Endothelial cell of umbilical vein (primary cell): ENCODE data around the gene ATN1. TPM values are rescaled to one million over a fixed set of nuclear protein-coding genes. Genes with fewer than 3 reads are reported as not detected.

Experiments
- BruUV-seq: library from RNA; stranded (reverse); fragments of 400-500 nt; replicated peaks from 2 replicates; lab custom pipeline; 2021; lab: Mats Ljungman, UMichigan
- CTCF ChIA-PET: fragments of 300-600, 350-600 bp; sonication (Branson Sonifier 250); formaldehyde crosslinking; loops from one replicate; lab custom pipeline; 2021; ENCODE audit warnings: antibody characterized with exemption, inconsistent platforms; lab: Charles Lee
- POLR2A ChIA-PET: fragments of 300-600, 350-600 bp; sonication (Branson Sonifier 250); formaldehyde crosslinking; loops from one replicate; lab custom pipeline; 2021; ENCODE audit warnings: antibody characterized with exemption, inconsistent platforms; lab: Charles Lee
- DNase-seq: peaks from one replicate; pipeline ENCODE4 v3.0.0-alpha.2; 2011; ENCODE audit warnings: low read depth, low spot score
- FAIRE-seq: peaks from 2 replicates; lab custom pipeline; 2011; peaks lifted over from hg19 to GRCh38; lab: Jason Lieb, UNC
- H2AFZ ChIP-seq: 2 replicates; pipeline ENCODE4 v1.6.0; 2012; ENCODE audit warnings: low read depth, low read length, control low read depth, inconsistent platforms
- H3K27ac ChIP-seq: 2 replicates; pipeline ENCODE4 v1.5.1; 2011; ENCODE audit warnings: low read depth, mild to moderate bottlenecking, control low read depth, low read length, moderate library complexity; ENCODE audit not compliant: insufficient read depth
- H3K27me3 ChIP-seq, 2 experiments: 2 replicates each; pipeline versions ENCODE4 v1.6.0 to v1.6.1; 2011; ENCODE audit warnings: low read length in 2 of 2, mixed read lengths in 1 of 2; ENCODE audit not compliant: control insufficient read depth in 2 of 2, insufficient read depth in 2 of 2
- H3K36me3 ChIP-seq, 2 experiments: 2 replicates in 1 of 2; 3 replicates in 1 of 2; pipeline ENCODE4 v1.5.1; 2011; ENCODE audit warnings: low read length in 2 of 2, mild to moderate bottlenecking in 1 of 2, moderate library complexity in 1 of 2; ENCODE audit not compliant: control insufficient read depth in 2 of 2, insufficient read depth in 2 of 2; ENCODE audit errors: extremely low read depth in 1 of 2
- H3K4me1 ChIP-seq: 3 replicates; pipeline ENCODE4 v1.5.1; 2011; ENCODE audit warnings: mild to moderate bottlenecking, low read length; ENCODE audit not compliant: control insufficient read depth, insufficient read depth; ENCODE audit errors: extremely low read depth
- H3K4me2 ChIP-seq: 2 replicates; pipeline ENCODE4 v1.6.1; 2011; ENCODE audit warnings: low read length, control low read depth, mixed read lengths; ENCODE audit not compliant: insufficient read depth
- H3K4me3 ChIP-seq, 3 experiments: fragments of 200-600 bp in 1 of 3; sonication (generic), shearing (Covaris generic) in 1 of 3; replicated peaks in 1 of 3; 2 replicates each; pipeline ENCODE4 v1.5.1; 2011 to 2016; ENCODE audit warnings: control low read depth in 3 of 3, low read length in 3 of 3, mild to moderate bottlenecking in 2 of 3, inconsistent platforms in 1 of 3, low read depth in 1 of 3, moderate library complexity in 1 of 3; ENCODE audit not compliant: insufficient read depth in 1 of 3
- H3K79me2 ChIP-seq: 2 replicates; pipeline ENCODE4 v1.6.0; 2012; ENCODE audit warnings: low read length, inconsistent platforms; ENCODE audit not compliant: control insufficient read depth, insufficient read depth
- H3K9ac ChIP-seq: replicated peaks from 2 replicates; pipeline ENCODE3; 2011; ENCODE audit warnings: low read length, control low read depth; ENCODE audit not compliant: insufficient read depth; ENCODE audit errors: extremely low read depth
- H3K9me1 ChIP-seq: replicated peaks from 3 replicates; pipeline ENCODE4 v1.6.0; 2011; ENCODE audit warnings: mild to moderate bottlenecking, low read length; ENCODE audit not compliant: control insufficient read depth, insufficient read depth; ENCODE audit errors: extremely low read depth
- H3K9me3 ChIP-seq: replicated peaks from 2 replicates; pipeline ENCODE4 v1.5.1; 2012; ENCODE audit warnings: low read length, inconsistent platforms; ENCODE audit not compliant: control insufficient read depth, insufficient read depth
- H4K20me1 ChIP-seq: replicated peaks from 2 replicates; pipeline ENCODE3; 2011; ENCODE audit warnings: mild to moderate bottlenecking, low read length; ENCODE audit not compliant: control insufficient read depth, insufficient read depth; ENCODE audit errors: extremely low read depth
- EZH2 ChIP-seq: IDR thresholded peaks from 2 replicates; pipeline ENCODE4 v1.6.1; 2012; ENCODE audit warnings: borderline replicate concordance, low read depth, mild to moderate bottlenecking, moderate library complexity, low read length, inconsistent platforms; ENCODE audit not compliant: severe bottlenecking
- FOS ChIP-seq: IDR thresholded peaks from 2 replicates; pipeline ENCODE4 v1.6.1; 2011; ENCODE audit warnings: mild to moderate bottlenecking, low read length, moderate library complexity, borderline replicate concordance; ENCODE audit not compliant: insufficient read depth
- GATA2 ChIP-seq: IDR thresholded peaks from 2 replicates; pipeline ENCODE4 v1.7.0; 2011; ENCODE audit warnings: low read depth, mild to moderate bottlenecking, moderate library complexity, mixed read lengths, low read length; ENCODE audit not compliant: insufficient read length, insufficient read depth
- JUN ChIP-seq: IDR thresholded peaks from 2 replicates; pipeline ENCODE4 v1.6.1; 2011; ENCODE audit warnings: borderline replicate concordance, low read depth; ENCODE audit not compliant: insufficient read length, insufficient read depth
- MYC ChIP-seq: IDR thresholded peaks from one replicate; pipeline ENCODE4 v1.6.1; 2011; ENCODE audit warnings: mild to moderate bottlenecking, low read depth, low read length
- POLR2A ChIP-seq: IDR thresholded peaks from 2 replicates; pipeline ENCODE4 v1.6.1; 2012; ENCODE audit warnings: low read depth, mild to moderate bottlenecking, control low read depth, low read length
- POLR2AphosphoS5 ChIP-seq: IDR thresholded peaks from 2 replicates; pipeline ENCODE4 v1.6.1; 2012; ENCODE audit warnings: low read depth, mild to moderate bottlenecking, control low read depth, low read length, moderate library complexity; ENCODE audit not compliant: insufficient read depth
- dilution Hi-C: fragments of 300-500 bp; cut with MboI; formaldehyde crosslinking; loops from one replicate; pipeline ENCODE4 v1.15.0; 2019; ENCODE audit warnings: low sequenced_read_pairs; ENCODE audit not compliant: extremely low pct_ligation_motif_present
- intact Hi-C: fragments of 100-400 bp; cut with micrococcal nuclease; formaldehyde crosslinking; loops from one replicate; pipeline ENCODE4 v1.10.0; 2022
- polyA plus RNA-seq, 4 experiments: library from polyadenylated mRNA; depleted of rRNA in 3 of 4; stranded (reverse) in 3 of 4; unstranded in 1 of 4; fragments of >200 nt; gene quantifications; 2 replicates each; pipeline versions ENCODE4 v1.2.1 to v1.2.3, GENCODE V29; 2011 to 2012; ENCODE audit warnings: missing spikeins in 1 of 4
- total RNA-seq: library from RNA; stranded (reverse); gene quantifications from 2 replicates; pipeline ENCODE4 v1.2.3, GENCODE V29; 2021
- TF ChIP-seq, protein P1 (sequence below): IDR thresholded peaks from 2 replicates; pipeline ENCODE4 v1.6.1; 2011; ENCODE audit not compliant: insufficient read depth, insufficient read length
- TF ChIP-seq, protein P2 (sequence below), 2 donors: IDR thresholded peaks; 1 replicate in 1 of 2; 2 replicates in 1 of 2; pipeline ENCODE4 v1.5.1; 2011; ENCODE audit warnings: low read length in 2 of 2, mild to moderate bottlenecking in 2 of 2, moderate library complexity in 2 of 2, control low read depth in 1 of 2, inconsistent platforms in 1 of 2, low read depth in 1 of 2; ENCODE audit not compliant: insufficient read depth in 1 of 2; ENCODE audit errors: extremely low read depth in 1 of 2

ATN1 gene
- total and polyA plus RNA-seq, 2 donors (not counting 3 experiments of a cell fraction or from before 2014, with no cell fraction given) = 46.4 to 117 TPM

DNA sequence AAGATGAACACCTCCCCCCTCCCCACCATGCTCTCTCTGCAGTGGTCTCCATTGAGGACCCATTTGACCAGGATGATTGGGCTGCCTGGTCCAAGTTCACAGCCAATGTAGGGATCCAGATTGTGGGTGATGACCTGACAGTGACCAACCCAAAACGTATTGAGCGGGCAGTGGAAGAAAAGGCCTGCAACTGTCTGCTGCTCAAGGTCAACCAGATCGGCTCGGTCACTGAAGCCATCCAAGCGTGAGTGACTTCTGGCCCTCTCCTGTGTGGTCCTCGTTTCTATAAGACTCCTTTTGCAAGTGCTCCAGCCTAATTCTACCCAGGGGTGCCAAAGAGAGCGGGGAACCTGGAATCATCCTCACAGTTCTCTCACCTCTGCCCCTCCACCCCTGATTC lies 6.2 kb upstream of the ATN1 start:
- H3K4me1 ChIP-seq = peaks cover 23% of the 10 kb centered on the region
- H3K79me2 ChIP-seq = peaks cover under 1% of the 10 kb centered on the region
- no peaks in the 10 kb centered on the region for H3K9me3 ChIP-seq
- H4K20me1 ChIP-seq = no peaks in the 10 kb centered on the region
- no peak for TF ChIP-seq FOS
- no peak for TF ChIP-seq GATA2
- TF ChIP-seq, protein P1, sequence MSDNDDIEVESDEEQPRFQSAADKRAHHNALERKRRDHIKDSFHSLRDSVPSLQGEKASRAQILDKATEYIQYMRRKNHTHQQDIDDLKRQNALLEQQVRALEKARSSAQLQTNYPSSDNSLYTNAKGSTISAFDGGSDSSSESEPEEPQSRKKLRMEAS = no peak
- no peak for TF ChIP-seq POLR2A
- TF ChIP-seq JUN = no peak
- TF ChIP-seq POLR2AphosphoS5 = no peak
- TF ChIP-seq MYC = no peak
- TF ChIP-seq, protein P2, sequence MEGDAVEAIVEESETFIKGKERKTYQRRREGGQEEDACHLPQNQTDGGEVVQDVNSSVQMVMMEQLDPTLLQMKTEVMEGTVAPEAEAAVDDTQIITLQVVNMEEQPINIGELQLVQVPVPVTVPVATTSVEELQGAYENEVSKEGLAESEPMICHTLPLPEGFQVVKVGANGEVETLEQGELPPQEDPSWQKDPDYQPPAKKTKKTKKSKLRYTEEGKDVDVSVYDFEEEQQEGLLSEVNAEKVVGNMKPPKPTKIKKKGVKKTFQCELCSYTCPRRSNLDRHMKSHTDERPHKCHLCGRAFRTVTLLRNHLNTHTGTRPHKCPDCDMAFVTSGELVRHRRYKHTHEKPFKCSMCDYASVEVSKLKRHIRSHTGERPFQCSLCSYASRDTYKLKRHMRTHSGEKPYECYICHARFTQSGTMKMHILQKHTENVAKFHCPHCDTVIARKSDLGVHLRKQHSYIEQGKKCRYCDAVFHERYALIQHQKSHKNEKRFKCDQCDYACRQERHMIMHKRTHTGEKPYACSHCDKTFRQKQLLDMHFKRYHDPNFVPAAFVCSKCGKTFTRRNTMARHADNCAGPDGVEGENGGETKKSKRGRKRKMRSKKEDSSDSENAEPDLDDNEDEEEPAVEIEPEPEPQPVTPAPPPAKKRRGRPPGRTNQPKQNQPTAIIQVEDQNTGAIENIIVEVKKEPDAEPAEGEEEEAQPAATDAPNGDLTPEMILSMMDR (IDR thresholded peaks at IDR 0.05; ENCODE audit: extremely low read depth in 1 of 2, insufficient read depth in 1 of 2, low read depth in 1 of 2, low read length in 2 of 2) = no peak
- no peak for TF ChIP-seq EZH2
- H3K9ac ChIP-seq = no peak overlapping the region
- no peak overlapping the region for H3K4me2 ChIP-seq
- no peak for FAIRE-seq
- no TSS peak for BruUV-seq
- H2AFZ ChIP-seq = no peak overlapping the region
- H3K27ac ChIP-seq = no peak overlapping the region
- CTCF ChIA-PET = interaction anchor here (1.0 to 1.8 kb wide), 2 partner anchors 43 to 52 kb away, joined by 3 to 6 read pairs; no protein-coding TSS in a partner anchor
- no peak for DNase-seq
- H3K36me3 ChIP-seq = no peaks in the 10 kb centered on the region
- intact Hi-C loops = no loop called here
- no peaks in the 10 kb centered on the region for H3K9me1 ChIP-seq
- no peak overlapping the region for H3K4me3 ChIP-seq
- dilution Hi-C loops = no loop called here
- POLR2A ChIA-PET = no interaction called here
- no peaks in the 10 kb centered on the region for H3K27me3 ChIP-seq
